ENCODE data around the gene CCDC88C. TPM values are rescaled to one million over a fixed set of nuclear protein-coding genes. Genes with fewer than 3 reads are reported as not detected.

Gene CCDC88C
- polyA plus RNA-seq, 1 donor (not counting 4 experiments of a cell fraction or from before 2014, with no cell fraction given): 2.4 TPM

GRCh38 chr14:91358025-91358319 is 59.6 kb downstream of the CCDC88C start:
- no peaks in the 10 kb centered on the region for H3K9me1 ChIP-seq (ENCODE audit: control insufficient read depth, extremely low read depth, insufficient read depth, low read length)
- H3K27ac ChIP-seq (ENCODE audit: control insufficient read depth, insufficient read depth, low read length): no peak overlapping the region
- dilution Hi-C loops (cut with MboI; ENCODE audit: extremely low pct_ligation_motif_present, low sequenced_read_pairs): no loop called here
- H3K27me3 ChIP-seq (ENCODE audit: control insufficient read depth, extremely low read depth, insufficient read depth, low read length): no peaks in the 10 kb centered on the region
- H4K20me1 ChIP-seq (ENCODE audit: control insufficient read depth, extremely low read depth, insufficient read depth, low read length): no peaks in the 10 kb centered on the region
- no peaks in the 10 kb centered on the region for H3K36me3 ChIP-seq (ENCODE audit: control insufficient read depth in 2 of 2, extremely low read depth in 1 of 2, insufficient read depth in 2 of 2, low read length in 2 of 2)
- no peak for FAIRE-seq
- H3K79me2 ChIP-seq (ENCODE audit: control insufficient read depth, insufficient read depth, low read length): no peaks in the 10 kb centered on the region
- no peak for DNase-seq (ENCODE audit: low read depth, low spot score)
- H3K4me3 ChIP-seq (ENCODE audit: control insufficient read depth in 2 of 3, extremely low read depth in 1 of 3, insufficient read depth in 2 of 3, low read depth in 1 of 3, low read length in 3 of 3): no peak overlapping the region
- H3K9ac ChIP-seq (ENCODE audit: control insufficient read depth, extremely low read depth, insufficient read depth, low read length): no peak overlapping the region
- H3K4me2 ChIP-seq (ENCODE audit: control insufficient read depth, extremely low read depth, insufficient read depth, low read depth, low read length): no peak overlapping the region
- H3K9me3 ChIP-seq (ENCODE audit: control insufficient read depth, low read depth, low read length): no peaks in the 10 kb centered on the region
- peaks cover 20% of the 10 kb centered on the region for H3K4me1 ChIP-seq (ENCODE audit: control insufficient read depth, extremely low read depth, insufficient read depth, low read length)
- no peak for TF ChIP-seq CTCF (optimal IDR thresholded peaks at IDR 0.05 in 1 of 3, IDR thresholded peaks at IDR 0.05 in 1 of 3, conservative IDR thresholded peaks at IDR 0.05 in 1 of 3; ENCODE audit: extremely low read depth in 1 of 3, insufficient read depth in 2 of 3, low read length in 3 of 3)
- TF ChIP-seq EZH2 (IDR thresholded peaks at IDR 0.05; ENCODE audit: low read length): no peak
- H2AFZ ChIP-seq (ENCODE audit: control insufficient read depth, low read length): no peak overlapping the region

- dilution Hi-C loops (cut with MboI; ENCODE audit: extremely low pct_ligation_motif_present, low sequenced_read_pairs): no loop called here
- H3K27ac ChIP-seq (ENCODE audit: control insufficient read depth, insufficient read depth, low read length): no peak overlapping the region
- H3K27me3 ChIP-seq (ENCODE audit: control insufficient read depth, extremely low read depth, insufficient read depth, low read length): no peaks in the 10 kb centered on the region
- H3K9ac ChIP-seq (ENCODE audit: control insufficient read depth, extremely low read depth, insufficient read depth, low read length): no peak overlapping the region
- FAIRE-seq (no peak), DNase-seq (ENCODE audit: low read depth, low spot score) (no peak)
- no peaks in the 10 kb centered on the region for H3K9me1 ChIP-seq (ENCODE audit: control insufficient read depth, extremely low read depth, insufficient read depth, low read length)
- H3K4me1 ChIP-seq (ENCODE audit: control insufficient read depth, extremely low read depth, insufficient read depth, low read length): peaks cover 20% of the 10 kb centered on the region
- no peaks in the 10 kb centered on the region for H3K9me3 ChIP-seq (ENCODE audit: control insufficient read depth, low read depth, low read length)
- no peak for TF ChIP-seq CTCF (optimal IDR thresholded peaks at IDR 0.05 in 1 of 3, IDR thresholded peaks at IDR 0.05 in 1 of 3, conservative IDR thresholded peaks at IDR 0.05 in 1 of 3; ENCODE audit: extremely low read depth in 1 of 3, insufficient read depth in 2 of 3, low read length in 3 of 3)
- TF ChIP-seq EZH2 (IDR thresholded peaks at IDR 0.05; ENCODE audit: low read length): no peak
- no peak overlapping the region for H2AFZ ChIP-seq (ENCODE audit: control insufficient read depth, low read length)
- H3K4me2 ChIP-seq (ENCODE audit: control insufficient read depth, extremely low read depth, insufficient read depth, low read depth, low read length): no peak overlapping the region
- no peaks in the 10 kb centered on the region for H3K36me3 ChIP-seq (ENCODE audit: control insufficient read depth in 2 of 2, extremely low read depth in 1 of 2, insufficient read depth in 2 of 2, low read length in 2 of 2)
- H3K79me2 ChIP-seq (ENCODE audit: control insufficient read depth, insufficient read depth, low read length): no peaks in the 10 kb centered on the region
- no peaks in the 10 kb centered on the region for H4K20me1 ChIP-seq (ENCODE audit: control insufficient read depth, extremely low read depth, insufficient read depth, low read length)
- H3K4me3 ChIP-seq (ENCODE audit: control insufficient read depth in 2 of 3, extremely low read depth in 1 of 3, insufficient read depth in 2 of 3, low read depth in 1 of 3, low read length in 3 of 3): no peak overlapping the region
These were observed 60.2 kb downstream of the CCDC88C start for GRCh38 chr14:91357272-91358024.

Data from keratinocyte (primary cell).